NCI-H1092 treated with DMSO at 0.1 percent for 48 hours (cell line): ENCODE measurements around the gene MTG2.
A peak's percentile ranks its signal among the peaks of the same experiment; 100 is the strongest.

ENCODE experiments used
- DNase-seq: peaks from one replicate; lab custom pipeline; 2025; lab: John Stamatoyannopoulos, UW

MTG2 gene

GRCh38 chr20:62182469-62183425 is at the start of gene MTG2:
TSS of gene MTG2 (plus strand) at chr20:62183028. CDS start at chr20:62193421, 10,393 bp downstream.
- peak; percentile 95 for DNase-seq

- DNase-seq: no peak
Observed at GRCh38 chr20:62133051-62133845, 49.6 kb upstream of the MTG2 start.

- no peak for DNase-seq
Observed at GRCh38 chr20:62133864-62134263, 49.0 kb upstream of the MTG2 start.

- DNase-seq: no peak
Observed at GRCh38 chr20:62134735-62135231, 48.0 kb upstream of the MTG2 start.

- no peak for DNase-seq
Observed at GRCh38 chr20:62135573-62136266, 47.1 kb upstream of the MTG2 start.

GRCh38 chr20:62136283-62137091 is 46.3 kb upstream of the MTG2 start:
- DNase-seq: peak; percentile 44

GRCh38 chr20:62137092-62137384 is 45.8 kb upstream of the MTG2 start:
- no peak for DNase-seq

GRCh38 chr20:62137478-62138203 is 45.2 kb upstream of the MTG2 start:
- DNase-seq: no peak

- no peak for DNase-seq
Observed at GRCh38 chr20:62138204-62138543, 44.7 kb upstream of the MTG2 start.

GRCh38 chr20:62138912-62139311 is 43.9 kb upstream of the MTG2 start:
- no peak for DNase-seq

- no peak for DNase-seq
Observed at GRCh38 chr20:62139636-62140035, 43.2 kb upstream of the MTG2 start.

GRCh38 chr20:62141043-62141396 is 41.8 kb upstream of the MTG2 start:
- DNase-seq: no peak

GRCh38 chr20:62141397-62142251 is 41.2 kb upstream of the MTG2 start:
- peak; percentile 49 for DNase-seq

GRCh38 chr20:62142252-62143080 is 40.4 kb upstream of the MTG2 start:
- peak; percentile 34 for DNase-seq

GRCh38 chr20:62143081-62143956 is 39.5 kb upstream of the MTG2 start, which contains the start of the genes PSMA7 and SS18L1:
TSS of gene PSMA7 (minus strand) at chr20:62143394. CDS start at chr20:62143303, 91 bp downstream.
TSS of gene SS18L1 (plus strand) at chr20:62143769. CDS start at chr20:62143821, 52 bp downstream.
- peak; percentile 79 for DNase-seq

GRCh38 chr20:62143957-62144825 is 38.6 kb upstream of the MTG2 start:
- peak; percentile 8 for DNase-seq

- DNase-seq: no peak
Observed at GRCh38 chr20:62145688-62146018, 37.2 kb upstream of the MTG2 start.
